ENCODE results near the gene TRNP1.
"Not testable (repeated sequence)": the region's sequence is repeated elsewhere in the genome, so short reads cannot be mapped to it uniquely, and the experiment has no call there.

Gene TRNP1

DNA sequence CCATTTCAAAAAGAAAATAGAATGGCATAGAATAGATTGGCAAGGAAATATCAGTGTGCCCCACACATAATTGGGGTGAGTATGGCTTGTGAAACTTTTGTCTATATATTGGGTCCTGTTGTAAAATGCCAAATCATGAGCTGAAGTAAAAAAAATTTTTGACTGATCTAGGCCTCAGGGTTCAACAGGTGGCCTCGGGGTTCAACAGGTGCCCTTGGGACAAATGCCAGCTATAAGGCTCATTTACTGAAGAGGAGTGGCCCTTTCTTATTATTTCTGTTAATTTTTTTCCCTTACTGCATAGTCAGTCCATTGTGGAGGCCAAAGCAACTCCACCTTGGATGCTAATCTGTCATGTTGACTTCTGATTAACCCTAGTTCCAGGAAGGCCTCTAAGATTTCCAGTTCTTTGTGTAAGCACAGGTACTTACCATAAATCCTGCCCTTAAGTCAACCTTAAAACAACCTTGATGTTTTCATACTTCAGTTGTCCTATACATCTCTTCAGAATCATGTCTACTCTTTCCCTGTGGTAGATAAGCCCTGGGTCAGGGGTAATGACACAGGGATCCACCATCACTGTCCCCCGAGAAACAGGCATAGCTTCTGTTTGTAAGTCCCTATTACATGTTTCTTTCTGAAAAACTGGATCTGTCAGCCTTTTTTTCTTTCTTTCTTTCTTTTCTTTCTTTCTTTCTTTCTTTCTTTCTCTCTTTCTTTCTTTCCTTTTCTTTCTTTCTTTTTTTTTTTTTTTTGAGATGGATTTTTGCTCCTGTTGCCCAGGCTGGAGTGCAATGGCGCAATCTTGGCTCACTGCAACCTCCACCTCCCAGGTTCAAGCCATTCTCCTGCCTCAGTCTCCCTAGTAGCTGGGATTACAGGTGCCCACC is 16.6 kb upstream of the TRNP1 start:
- DNase-seq, result no peak

DNA sequence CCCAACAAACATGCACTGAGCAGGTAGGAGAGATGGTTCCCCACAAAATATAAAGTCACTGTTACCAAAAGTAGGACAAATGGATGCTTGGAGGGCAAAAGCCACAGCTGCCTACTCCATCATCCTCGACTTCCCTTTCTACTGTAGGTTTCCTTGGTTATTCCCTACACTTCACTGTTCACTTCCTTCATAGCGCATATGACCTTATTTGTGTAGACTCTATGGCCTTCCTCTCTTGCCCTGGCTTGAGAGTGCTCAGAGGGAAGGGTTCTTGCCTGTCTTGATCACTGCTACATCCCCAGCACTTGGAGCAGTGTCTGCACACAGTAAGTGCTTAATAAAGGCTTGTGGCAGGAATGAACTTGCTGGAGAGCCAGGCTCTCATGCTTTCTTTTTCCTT is 14.6 kb upstream of the TRNP1 start:
- no peak for DNase-seq

DNA sequence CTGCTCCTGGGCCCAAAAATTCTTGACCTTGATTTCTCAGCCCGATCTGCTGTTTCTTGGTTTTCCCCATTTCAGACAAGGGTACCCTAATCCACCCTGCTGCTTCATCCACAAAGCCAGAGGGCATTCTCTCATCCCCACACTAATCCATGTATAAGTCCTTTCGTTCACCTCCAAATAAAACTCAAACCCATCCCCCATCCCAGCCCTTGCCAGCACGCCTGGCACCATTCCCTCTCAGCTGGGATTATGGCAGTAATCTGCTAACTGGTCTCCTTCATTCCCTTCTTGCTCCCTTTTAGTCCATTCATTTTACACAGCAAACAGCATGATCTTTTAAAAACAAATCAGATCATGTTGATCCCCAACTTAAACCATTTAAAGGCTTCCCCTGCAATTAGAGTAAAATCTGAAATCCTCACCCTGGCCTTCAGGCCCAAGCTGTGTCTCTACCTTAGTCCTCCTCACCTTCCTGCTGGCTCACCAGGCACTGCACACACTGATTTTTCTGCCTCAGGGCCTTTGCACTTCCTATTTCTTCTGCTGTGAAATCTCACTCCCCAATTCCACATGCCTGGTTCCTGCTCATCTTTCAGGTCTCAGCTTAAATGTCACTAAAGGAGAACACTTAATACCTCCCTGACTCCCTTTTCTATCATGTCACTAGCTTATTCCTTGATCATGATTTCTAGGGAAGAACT is 12.2 kb upstream of the TRNP1 start:
- DNase-seq, result no peak

DNA sequence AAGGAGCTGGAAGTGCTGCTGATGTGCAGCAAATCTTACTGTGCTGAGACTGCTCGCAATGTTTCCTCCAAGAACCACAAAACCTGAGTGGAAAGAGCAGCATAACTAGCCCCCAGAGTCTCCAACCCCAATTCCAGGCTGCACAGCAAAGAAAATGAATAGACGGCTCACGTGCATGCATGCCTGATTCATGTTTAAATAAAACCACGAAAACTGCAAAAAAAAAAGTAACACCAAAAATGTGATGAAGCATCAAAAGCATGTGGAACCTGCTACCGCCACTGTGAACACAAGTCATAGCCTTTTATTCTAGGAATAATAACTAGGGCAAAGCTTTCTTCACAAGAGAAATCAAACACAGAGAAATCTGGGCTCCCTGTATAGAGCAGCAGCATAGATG is 9.6 kb upstream of the TRNP1 start:
- no peak for DNase-seq

DNA sequence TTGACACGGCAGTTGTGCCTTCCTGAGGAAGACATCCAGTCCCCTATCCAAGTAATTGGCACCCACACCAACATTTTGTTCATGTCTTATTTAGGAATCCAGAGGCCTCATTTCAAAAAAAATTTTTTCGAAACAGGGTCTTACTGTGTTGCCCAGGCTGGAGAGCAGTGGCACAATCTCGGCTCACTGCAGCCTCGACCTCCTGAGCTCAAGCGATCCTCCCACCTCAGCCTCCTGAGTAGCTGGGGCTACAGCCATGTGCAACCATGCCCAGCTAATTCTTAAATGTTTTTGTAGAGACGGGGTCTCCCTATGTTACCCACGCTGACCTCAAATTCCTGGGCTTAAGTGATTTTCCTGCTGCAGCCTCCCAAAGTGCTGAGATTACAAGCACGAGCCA is 9.2 kb upstream of the TRNP1 start:
- DNase-seq, result no peak

DNA sequence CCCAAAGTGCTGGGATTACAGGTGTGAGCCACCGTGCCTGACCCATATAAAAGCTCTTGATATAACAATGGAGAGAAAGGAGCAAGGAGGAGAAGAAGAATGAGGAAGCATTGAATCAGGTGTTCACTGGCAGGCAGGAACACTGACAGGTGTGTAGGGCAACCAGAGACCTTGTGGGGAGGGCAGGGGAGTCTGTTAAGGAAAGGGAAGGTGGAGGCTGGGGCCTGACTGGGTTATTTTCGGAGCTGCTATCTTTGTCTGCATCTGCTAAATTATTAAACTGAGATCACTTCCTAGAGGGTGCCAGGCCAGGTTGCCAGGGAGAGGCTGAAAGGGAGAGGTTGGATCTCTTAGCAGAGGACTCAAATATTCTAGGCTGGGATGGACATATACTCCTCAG is 6.8 kb upstream of the TRNP1 start:
- DNase-seq, result no peak

DNA sequence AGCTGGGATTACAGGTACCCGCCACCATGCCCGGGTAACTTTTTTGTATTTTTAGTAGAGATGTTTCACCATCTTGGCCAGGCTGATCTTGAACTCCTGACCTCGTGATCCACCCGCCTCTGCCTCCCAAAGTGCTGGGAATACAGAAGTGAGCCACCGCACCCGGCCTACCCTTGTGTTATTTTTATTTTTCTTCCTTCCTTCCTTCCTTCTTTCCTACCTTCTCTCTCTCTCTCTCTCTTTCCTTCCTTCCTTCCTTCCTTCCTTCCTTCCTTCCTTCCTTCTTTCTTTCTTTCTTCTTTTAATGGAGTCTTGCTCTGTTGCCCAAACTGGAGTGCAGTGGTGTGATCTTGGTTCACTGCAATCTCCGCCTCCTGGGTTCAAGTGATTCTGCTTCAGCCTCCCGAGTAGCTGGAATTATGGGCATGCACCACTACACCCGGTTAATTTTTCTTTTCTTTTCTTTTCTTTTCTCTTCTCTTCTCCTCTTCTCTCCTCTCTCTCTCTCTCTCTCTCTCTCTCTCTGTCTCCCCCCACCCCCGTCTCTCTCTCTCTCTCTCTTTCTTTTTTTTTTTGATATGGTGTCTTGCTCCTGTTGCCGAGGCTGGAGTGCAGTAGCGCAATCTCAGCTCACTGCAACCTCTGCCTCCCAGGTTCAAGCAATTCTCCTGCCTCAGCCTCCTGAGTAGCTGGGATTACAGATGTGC is 3.9 kb upstream of the TRNP1 start:
- not testable (repeated sequence) for DNase-seq

DNA sequence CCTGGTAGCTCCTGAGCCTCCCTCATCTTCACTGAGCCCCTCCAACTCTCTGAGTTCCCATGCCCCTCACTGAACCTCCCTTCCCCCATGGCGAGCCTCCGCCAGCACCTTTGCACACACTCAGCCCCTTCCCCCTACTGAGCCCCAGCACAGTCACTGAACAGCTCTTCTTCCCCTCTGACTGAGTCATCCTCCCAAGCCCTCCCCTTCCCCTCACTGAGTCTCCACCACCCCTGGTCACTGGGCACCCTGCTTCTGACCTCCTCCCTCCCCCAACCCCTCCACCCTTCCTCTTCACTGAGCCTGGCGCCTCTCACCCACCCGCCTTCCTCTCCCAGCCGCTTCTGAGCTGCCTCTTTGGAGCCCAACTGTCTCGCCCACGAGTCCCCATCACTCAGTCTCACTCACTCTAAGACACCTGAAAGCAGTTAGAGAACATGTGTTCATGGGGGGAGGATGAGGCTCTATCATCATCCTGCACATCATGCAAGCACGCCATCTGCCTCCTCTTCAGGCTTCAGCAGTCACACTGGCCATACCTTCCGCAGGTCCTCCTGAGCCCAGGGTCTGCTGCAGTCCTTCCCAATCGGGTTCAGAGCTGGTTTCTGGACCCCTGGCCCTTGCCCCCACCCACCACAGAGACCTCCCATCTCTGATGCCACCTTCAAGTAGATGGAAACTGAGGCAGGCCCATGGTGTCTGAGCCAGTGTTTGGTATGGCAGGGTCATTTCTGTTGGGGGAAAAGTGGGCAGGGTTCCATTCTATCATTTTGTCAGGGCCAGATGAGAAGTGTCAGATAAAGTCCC is 2.0 kb upstream of the TRNP1 start:
- DNase-seq, result no peak

- no peak for DNase-seq
These were observed 711 bp downstream of the TRNP1 start for GRCh38 chr1:26994020-26994786.

GRCh38 chr1:26994787-26995517 is 1.5 kb downstream of the TRNP1 start:
- no peak for DNase-seq

GRCh38 chr1:26996024-26996423 is 2.5 kb downstream of the TRNP1 start:
- no peak for DNase-seq

- DNase-seq, result no peak
These were observed 3.2 kb downstream of the TRNP1 start for GRCh38 chr1:26996665-26997064.

DNA sequence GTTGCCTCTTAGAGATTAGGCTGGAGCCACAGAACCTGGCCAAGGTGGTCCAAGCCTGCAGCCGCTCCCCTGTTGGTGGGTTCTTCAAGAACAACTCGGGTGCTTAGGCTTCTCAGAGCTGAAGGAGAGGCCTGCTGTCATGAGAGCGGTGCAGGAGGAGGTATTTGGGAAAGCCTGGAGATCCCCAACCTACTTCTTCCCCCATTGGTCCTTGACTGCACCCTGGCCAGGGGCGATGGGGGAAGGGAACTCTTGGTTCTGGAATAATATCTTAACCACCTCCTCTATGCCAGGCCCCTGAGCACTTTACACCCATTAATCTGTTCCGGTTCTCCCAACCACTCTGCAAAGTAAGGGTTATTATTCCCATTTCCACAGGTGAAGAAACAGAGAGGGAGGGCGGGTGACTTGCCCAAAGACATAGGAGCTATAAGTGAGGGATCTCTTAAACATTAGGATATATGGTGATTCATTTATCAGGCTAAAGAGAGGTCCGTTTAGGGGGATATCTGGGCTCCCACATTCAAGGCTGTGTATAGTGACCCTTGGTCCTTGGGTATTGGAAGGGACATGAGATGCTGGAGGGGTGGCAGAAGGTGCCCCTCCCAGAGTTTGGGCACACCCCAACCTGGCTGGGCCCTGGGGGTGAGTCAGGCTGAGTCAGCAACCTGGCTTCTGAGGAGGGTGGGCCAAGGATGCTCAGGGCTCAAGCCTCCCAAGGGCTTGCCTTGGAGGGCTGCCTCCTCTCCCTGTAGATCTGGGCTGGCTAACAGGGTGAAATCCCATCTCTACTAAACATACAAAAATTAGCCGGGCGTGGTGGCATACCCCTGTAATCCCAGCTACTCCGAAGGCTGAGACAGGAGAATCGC is 5.2 kb downstream of the TRNP1 start:
- DNase-seq, result no peak

DNA sequence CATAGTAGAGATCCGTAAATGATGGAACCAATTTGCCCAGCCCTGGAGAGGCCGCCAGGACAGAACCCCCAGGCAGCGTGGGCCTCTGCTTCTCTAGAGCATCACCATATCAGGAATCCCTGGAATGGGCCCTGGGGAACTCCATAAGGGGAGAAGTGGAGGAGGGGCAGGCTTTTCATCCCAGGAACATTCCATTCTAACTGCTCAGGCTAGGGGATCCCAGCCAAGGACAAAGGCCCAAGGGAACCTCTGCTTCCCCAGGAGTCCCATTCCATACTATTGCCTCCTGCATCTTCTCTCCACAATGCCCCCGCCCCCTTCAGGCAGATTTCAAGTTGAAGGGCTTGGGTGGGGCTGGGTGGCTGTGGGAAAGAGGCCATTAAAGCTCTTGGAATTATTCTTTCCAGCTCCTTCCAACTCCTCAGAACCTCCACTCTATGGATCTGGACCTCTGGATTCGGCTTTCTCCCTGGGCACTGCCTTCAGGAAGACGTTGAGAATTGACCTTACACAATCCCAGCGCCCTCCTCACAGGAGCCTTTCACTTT is 6.0 kb downstream of the TRNP1 start:
- no peak for DNase-seq

GRCh38 chr1:27000090-27000816 is 6.8 kb downstream of the TRNP1 start:
- no peak for DNase-seq

DNA sequence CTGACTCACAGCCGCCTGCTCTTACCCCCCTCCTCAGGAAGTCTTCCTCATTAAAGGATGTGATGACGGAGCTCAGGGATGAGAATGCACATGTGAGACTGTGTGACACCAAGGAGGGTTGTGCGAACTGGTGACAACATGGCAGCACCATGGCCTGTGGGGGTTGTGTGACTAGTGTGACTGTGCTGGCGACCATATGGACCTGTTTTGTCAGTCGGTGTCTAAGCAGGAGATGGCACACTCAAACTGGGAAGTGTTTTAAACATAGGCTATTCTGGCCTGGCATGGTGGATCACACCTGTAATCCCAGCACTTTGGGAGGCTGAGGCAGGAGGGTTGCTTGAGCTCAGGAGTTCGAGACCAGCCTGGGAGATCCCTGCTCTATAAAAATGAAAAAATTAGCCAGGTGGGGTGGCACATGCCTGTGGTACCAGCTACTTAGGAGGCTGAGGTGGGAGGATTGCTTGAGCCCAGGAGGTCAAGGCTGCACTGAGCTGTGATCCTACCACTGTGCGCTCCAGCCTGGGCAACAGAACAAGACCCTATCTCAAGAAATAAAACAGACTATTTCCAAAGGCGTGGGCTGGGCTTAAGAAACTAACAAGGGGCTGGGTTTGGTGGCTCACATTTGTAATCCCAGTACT is 7.4 kb downstream of the TRNP1 start:
- DNase-seq, result no peak

- no peak for DNase-seq
These were observed 8.3 kb downstream of the TRNP1 start for GRCh38 chr1:27001570-27002360.
